GM18951 (cell line): Measurements from ENCODE around the gene TLCD1.

Source experiments
- POLR2A ChIP-seq: IDR thresholded peaks from 4 replicates; pipeline ENCODE4 v1.6.1; 2011; ENCODE audit warnings: mild to moderate bottlenecking; ENCODE audit not compliant: insufficient read length, insufficient read depth; ENCODE audit errors: extremely low read depth
- in situ Hi-C: fragments of 300-500 bp; cut with MboI; formaldehyde crosslinking; loops from one replicate; pipeline ENCODE4 v1.12.0; 2022; ENCODE audit warnings: low sequenced_read_pairs, mixed read lengths, inconsistent platforms; ENCODE audit not compliant: unreplicated experiment

The TLCD1 gene

DNA sequence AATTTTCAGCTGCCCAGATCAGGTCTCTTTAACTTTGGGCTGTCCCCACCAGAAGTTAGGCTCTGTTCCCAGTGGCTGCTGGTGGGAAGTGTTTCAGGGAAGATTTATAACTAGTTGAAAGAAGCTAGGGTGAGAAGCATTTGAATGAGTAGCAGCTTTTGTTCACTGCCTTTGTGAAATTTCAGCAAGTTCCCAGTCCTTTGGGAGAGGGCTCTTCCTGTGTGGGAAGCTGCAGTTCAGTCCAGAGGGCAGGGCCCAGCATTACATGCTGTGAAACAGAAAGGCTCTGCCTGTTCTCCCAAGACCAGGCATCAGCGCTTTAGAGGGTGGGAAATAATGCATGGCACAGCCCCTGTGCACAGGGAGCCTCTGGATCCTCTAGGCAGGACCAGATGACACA, 32.2 kb downstream of the TLCD1 start:
- no peak for TF ChIP-seq POLR2A
- in situ Hi-C loops, result no loop called here

DNA sequence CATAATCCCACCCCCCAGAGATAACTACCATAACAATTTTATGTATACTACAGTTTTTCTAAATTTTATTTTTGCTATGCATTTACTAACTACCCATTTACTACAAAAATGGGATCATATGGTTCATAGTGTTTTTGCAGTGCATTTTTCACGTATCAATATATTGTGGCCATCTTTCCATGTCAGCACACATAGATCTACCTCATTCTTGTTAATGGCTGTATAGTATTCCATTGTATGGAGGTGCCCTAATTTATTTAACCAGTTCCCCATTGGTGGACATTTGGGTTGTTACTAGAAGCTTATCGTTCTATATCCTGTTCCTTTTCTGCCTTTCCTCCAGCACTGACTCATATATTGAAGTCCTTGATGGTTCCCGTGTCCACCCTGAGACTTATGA, 37.0 kb downstream of the TLCD1 start:
- in situ Hi-C loops, result no loop called here
- no peak for TF ChIP-seq POLR2A

DNA sequence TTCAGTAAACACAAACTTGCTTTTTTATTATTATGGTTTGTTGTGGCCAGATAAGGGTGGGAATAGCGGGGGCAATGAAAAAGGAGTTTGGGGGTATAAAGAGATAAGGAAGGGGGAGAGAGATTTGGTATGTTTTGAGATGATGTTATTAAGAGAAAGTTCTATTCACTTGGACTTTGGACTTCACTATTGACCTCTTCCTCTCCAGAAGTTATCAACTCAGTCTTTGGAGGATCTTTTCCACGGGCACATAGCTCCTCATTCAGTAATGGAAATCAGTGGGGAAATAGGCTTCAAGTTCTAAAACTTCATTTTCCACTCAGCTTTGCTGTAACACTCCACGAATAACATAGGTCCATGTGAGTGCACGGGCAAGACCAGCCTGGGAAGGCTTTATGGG, 37.6 kb downstream of the TLCD1 start:
- in situ Hi-C loops, result no loop called here
- TF ChIP-seq POLR2A, result no peak

DNA sequence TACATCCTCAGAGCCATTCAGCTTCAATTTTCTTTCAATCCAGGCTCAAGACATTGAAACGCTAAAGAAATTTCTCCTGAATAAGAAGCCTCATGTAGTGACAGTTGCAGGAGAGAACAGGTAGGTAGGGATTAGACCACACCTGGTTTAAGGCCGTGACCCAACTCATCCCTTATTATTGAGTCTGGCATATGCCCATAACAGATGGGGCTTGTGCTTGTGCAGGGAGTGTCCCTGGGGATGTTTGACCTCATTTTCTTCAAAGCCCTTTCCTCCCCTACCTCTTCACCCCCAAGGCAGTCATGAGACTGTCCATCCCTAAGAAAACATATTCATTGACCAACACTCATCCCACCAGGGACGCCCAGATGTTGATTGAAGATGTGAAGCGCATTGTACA, 39.7 kb downstream of the TLCD1 start:
- TF ChIP-seq POLR2A, result no peak
- in situ Hi-C loops, result no loop called here

DNA sequence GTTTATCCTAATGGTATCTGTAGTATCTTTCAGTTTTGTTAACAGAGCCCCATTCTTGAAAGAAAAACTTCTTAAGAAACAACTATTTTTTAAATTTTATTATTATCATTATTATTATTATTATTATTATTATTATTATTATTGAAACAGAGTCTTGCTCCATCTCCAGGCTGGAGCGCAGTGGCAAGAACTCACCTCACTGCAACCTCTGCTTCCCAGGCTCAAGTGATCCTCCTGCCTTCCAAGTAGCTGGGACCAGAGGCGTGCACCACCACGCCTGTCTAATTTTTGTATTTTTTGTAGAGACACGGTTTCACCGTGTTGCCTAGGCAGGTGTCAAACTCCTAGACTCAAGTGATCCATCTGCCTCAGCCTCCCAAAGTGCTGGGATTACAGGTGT, 40.7 kb downstream of the TLCD1 start:
- no peak for TF ChIP-seq POLR2A
- in situ Hi-C loops, result no loop called here

DNA sequence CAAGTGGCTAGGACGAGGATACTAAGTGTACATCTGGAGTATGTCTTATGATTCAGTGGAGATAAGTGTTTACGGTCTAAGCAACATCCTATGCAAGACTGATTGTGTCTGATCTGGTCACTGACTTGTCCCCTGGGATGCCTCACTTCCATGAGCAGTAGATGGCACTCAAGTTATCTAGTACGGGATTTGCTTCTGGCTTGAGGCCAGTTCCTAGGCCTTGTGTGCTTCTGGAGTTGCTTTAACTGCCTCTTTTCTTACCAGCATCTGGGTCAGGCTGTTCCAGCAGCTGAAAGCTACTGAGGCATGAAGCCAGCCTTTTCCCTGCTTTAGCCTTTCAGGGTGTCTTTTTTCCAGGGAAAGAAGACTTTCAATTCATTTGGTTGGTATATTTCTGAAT, 41.1 kb downstream of the TLCD1 start:
- in situ Hi-C loops, result no loop called here
- TF ChIP-seq POLR2A, result no peak

DNA sequence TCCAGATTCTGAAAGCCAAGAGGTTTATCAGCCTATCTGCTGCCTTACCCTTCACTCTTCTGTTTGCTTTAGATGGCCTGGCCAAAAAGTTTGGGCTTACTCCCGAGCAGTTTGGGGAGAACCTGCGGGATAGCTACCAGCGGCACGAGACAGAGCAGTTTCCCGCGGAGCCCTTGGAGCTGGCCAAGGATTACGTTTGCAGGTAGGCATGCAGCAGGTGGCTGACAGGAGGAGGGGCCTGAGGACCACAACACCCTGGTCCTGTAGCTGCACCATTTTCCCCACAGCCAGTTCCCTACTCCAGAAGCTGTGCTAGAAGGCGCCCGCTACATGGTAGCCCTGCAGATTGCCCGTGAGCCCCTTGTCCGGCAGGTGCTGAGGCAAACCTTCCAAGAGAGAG, 43.4 kb downstream of the TLCD1 start:
- no peak for TF ChIP-seq POLR2A
- in situ Hi-C loops, result no loop called here

DNA sequence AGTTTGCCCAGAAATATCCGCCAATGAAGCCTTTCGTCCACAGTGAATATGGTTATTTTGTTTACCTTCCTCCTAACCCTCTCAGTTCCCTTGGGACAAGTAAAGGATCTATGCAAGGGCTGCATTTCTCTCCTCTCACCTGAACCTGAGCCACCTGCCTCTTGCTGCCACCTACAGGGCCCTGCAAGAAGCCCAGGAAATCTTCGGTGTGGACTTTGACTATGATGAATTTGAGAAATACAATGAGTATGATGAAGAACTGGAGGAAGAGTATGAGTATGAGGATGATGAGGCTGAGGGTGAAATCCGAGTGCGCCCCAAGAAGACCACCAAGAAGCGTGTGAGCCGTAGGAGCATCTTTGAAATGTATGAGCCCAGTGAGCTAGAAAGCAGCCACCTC, 50.1 kb downstream of the TLCD1 start:
- no peak for TF ChIP-seq POLR2A
- in situ Hi-C loops, result no loop called here

DNA sequence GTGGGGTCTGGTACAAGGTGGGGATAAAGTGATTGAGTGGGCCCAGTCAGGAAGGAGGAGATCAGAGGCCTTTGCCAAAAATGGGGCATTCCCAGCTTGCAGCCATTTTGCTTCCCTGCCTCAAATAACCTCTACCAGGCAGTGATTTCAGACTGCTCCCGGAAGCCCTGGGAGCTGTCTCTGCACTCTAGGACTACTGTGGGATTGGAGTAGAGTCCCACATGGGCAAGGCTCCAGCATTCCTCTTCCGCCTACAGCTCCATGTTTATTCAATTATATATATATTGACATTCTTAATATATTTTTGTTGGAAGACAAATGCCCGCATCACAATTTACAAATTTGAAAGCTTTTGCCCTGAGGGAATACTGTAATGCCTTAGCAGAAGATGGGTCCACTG, 50.5 kb downstream of the TLCD1 start:
- TF ChIP-seq POLR2A, result no peak
- in situ Hi-C loops, result no loop called here
